ENCODE measurements around the gene GPR137C. TPM values are rescaled to one million over a fixed set of nuclear protein-coding genes. Genes with fewer than 3 reads are reported as not detected.

The GPR137C gene
- total RNA-seq, 3 donors from 2014 or later = 0.43 to 0.82 (median 0.51) TPM

DNA sequence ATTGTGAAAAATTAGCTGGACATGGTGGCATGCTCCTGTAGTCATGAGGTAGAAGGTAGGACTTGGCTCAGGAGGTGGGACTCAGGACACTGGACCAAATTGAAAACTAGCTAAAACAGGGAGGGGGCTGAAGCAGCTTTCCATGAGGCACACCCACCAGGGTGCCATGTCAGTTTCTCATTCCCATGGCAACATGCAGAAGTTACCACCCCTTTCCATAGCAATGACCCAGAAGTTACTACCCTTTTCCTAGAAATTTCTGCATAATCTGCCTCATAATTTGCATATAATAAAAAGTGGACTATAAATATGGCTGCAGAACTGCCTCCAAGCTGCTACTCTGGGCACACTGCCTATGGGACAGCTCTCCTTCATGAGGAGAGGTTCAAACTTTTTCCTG, 104.3 kb downstream of the GPR137C start:
- Histone ChIP-seq H3K36me3 (ENCODE audit: low read depth) (no peaks in the 10 kb centered on the region), H3K4me3 (no peak overlapping the region), H3K9me3 (no peaks in the 10 kb centered on the region), H3K4me1 (ENCODE audit: low read depth) (no peaks in the 10 kb centered on the region)
- TF ChIP-seq, protein P1, sequence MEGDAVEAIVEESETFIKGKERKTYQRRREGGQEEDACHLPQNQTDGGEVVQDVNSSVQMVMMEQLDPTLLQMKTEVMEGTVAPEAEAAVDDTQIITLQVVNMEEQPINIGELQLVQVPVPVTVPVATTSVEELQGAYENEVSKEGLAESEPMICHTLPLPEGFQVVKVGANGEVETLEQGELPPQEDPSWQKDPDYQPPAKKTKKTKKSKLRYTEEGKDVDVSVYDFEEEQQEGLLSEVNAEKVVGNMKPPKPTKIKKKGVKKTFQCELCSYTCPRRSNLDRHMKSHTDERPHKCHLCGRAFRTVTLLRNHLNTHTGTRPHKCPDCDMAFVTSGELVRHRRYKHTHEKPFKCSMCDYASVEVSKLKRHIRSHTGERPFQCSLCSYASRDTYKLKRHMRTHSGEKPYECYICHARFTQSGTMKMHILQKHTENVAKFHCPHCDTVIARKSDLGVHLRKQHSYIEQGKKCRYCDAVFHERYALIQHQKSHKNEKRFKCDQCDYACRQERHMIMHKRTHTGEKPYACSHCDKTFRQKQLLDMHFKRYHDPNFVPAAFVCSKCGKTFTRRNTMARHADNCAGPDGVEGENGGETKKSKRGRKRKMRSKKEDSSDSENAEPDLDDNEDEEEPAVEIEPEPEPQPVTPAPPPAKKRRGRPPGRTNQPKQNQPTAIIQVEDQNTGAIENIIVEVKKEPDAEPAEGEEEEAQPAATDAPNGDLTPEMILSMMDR (IDR thresholded peaks at IDR 0.05) = no peak
- ATAC-seq (no peak), DNase-seq (no peak)
- intact Hi-C loops (cut with DNase I, micrococcal nuclease) = no loop called here

- DNase-seq (no peak), ATAC-seq (no peak)
- Histone ChIP-seq H3K4me3 (no peak overlapping the region), H3K9me3 (no peaks in the 10 kb centered on the region), H3K4me1 (ENCODE audit: low read depth) (no peaks in the 10 kb centered on the region), H3K36me3 (ENCODE audit: low read depth) (no peaks in the 10 kb centered on the region)
- intact Hi-C loops (cut with DNase I, micrococcal nuclease) = no loop called here
- TF ChIP-seq, protein P1 (IDR thresholded peaks at IDR 0.05) = no peak
These were observed 107.7 kb downstream of the GPR137C start for GRCh38 chr14:52660325-52660724.

GRCh38 chr14:52660832-52661231, 108.2 kb downstream of the GPR137C start:
- TF ChIP-seq, protein P1 (IDR thresholded peaks at IDR 0.05) = no peak

DNA sequence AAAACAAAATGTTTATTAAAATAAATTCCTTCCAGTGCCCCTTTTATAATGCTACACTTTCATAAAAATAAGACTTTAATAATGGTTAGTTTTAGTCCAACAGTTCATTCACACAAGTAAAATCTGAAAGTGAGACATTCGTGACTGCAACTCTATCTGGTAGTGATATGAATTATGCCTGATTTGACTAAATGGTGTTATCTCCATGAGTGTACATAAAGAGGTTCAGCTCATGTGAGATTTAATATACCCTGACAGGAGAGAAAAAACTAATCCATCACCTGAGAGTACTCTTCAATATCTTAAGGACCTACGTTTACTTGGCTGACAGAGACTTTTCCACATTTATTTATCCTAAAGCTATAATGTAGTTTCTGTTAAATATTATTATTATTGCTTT, 108.7 kb downstream of the GPR137C start:
- H3K4me3 ChIP-seq = no peak overlapping the region
- H3K36me3 ChIP-seq (ENCODE audit: low read depth) = no peaks in the 10 kb centered on the region
- TF ChIP-seq, protein P1 (IDR thresholded peaks at IDR 0.05) = no peak
- no peaks in the 10 kb centered on the region for H3K9me3 ChIP-seq
- intact Hi-C loops (cut with DNase I, micrococcal nuclease) = no loop called here
- DNase-seq = no peak
- no peak for ATAC-seq
- no peaks in the 10 kb centered on the region for H3K4me1 ChIP-seq (ENCODE audit: low read depth)

More at GRCh38 chr14:52660832-52661231, 108.2 kb downstream of the GPR137C start:
- DNase-seq (no peak), ATAC-seq (no peak)
- Histone ChIP-seq H3K9me3 (no peaks in the 10 kb centered on the region), H3K4me1 (ENCODE audit: low read depth) (no peaks in the 10 kb centered on the region), H3K36me3 (ENCODE audit: low read depth) (no peaks in the 10 kb centered on the region), H3K4me3 (no peak overlapping the region)
- intact Hi-C loops (cut with DNase I, micrococcal nuclease) = no loop called here

DNA sequence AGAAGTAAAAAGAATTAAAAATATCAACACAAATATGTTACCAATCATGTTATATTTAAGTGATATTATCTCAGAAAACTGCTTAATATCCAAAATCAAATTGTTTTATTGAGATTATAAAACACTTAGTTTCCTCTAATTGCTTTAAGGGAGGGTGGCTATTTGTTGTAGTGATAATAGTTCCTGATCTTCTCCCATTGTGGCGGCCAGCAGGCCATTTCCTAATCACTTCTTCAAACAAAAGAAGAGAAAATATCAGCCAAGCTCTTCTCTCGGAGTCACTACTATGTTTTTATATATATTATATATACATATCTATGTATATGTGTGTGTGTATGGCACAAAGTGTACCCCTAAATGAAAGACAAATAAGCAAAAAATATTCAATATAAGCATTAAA, 111.2 kb downstream of the GPR137C start:
- ATAC-seq (no peak), DNase-seq (no peak)
- TF ChIP-seq, protein P1 (IDR thresholded peaks at IDR 0.05) = no peak
- no peak overlapping the region for H3K4me3 ChIP-seq
- no peaks in the 10 kb centered on the region for H3K36me3 ChIP-seq (ENCODE audit: low read depth)
- H3K9me3 ChIP-seq = no peaks in the 10 kb centered on the region
- no peaks in the 10 kb centered on the region for H3K4me1 ChIP-seq (ENCODE audit: low read depth)
- intact Hi-C loops (cut with DNase I, micrococcal nuclease) = no loop called here

GRCh38 chr14:52678591-52678990, 126.0 kb downstream of the GPR137C start:
- ATAC-seq (no peak), DNase-seq (no peak)
- no peaks in the 10 kb centered on the region for H3K36me3 ChIP-seq (ENCODE audit: low read depth)
- TF ChIP-seq, protein P1 (IDR thresholded peaks at IDR 0.05) = no peak
- no peak overlapping the region for H3K4me3 ChIP-seq
- H3K9me3 ChIP-seq = no peaks in the 10 kb centered on the region
- H3K4me1 ChIP-seq (ENCODE audit: low read depth) = no peaks in the 10 kb centered on the region
- intact Hi-C loops (cut with DNase I, micrococcal nuclease) = no loop called here

Data from mucosa of descending colon (tissue), 3 donors.